22Rv1 (cell line): ENCODE results near the gene SIL1.

Source experiments
- H3K27ac ChIP-seq: fragments of 450-650 bp; 2 replicates; pipeline ENCODE4 v1.5.1; 2017
- ZFX ChIP-seq: fragments of 450-650 bp; IDR thresholded peaks from 2 replicates; pipeline ENCODE4 v1.6.1; 2017; ENCODE audit warnings: antibody characterized with exemption, borderline replicate concordance
- TF ChIP-seq, protein P1 (sequence below): fragments of 450-650 bp; IDR thresholded peaks from 2 replicates; pipeline ENCODE4 v1.5.1; 2017; ENCODE audit warnings: mild to moderate bottlenecking

The SIL1 gene

DNA sequence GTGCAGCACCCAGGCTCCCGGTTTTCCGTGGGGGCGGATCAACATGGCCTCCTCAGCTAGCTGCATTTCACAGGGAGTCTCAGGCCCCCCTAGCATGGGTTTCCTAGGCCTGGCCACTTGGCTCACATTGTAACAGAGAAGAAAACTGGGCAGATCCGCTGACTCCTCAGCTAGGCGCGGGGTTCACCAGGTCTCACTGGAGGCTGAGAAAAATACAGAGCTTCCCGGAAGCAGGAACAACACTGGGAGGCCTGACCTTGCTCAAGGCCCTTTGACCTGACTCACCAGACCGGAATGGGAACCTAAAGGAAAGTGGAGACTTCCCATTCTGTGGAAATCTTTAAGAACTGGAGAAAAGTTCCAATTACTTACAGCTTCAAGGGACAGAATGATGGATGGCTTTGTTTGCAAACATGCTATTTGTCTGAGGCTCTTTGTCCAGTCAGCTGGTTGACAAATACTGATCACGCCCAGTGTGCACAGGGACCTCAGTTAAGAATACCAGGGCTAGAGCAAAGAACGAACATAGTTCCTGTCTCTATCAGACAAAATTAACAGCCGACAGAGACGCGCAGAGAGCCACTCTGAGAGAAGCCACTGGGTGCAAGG is 234.3 kb downstream of the SIL1 start:
- H3K27ac ChIP-seq: no peak overlapping the region
- no peak for TF ChIP-seq ZFX
- TF ChIP-seq, protein P1, sequence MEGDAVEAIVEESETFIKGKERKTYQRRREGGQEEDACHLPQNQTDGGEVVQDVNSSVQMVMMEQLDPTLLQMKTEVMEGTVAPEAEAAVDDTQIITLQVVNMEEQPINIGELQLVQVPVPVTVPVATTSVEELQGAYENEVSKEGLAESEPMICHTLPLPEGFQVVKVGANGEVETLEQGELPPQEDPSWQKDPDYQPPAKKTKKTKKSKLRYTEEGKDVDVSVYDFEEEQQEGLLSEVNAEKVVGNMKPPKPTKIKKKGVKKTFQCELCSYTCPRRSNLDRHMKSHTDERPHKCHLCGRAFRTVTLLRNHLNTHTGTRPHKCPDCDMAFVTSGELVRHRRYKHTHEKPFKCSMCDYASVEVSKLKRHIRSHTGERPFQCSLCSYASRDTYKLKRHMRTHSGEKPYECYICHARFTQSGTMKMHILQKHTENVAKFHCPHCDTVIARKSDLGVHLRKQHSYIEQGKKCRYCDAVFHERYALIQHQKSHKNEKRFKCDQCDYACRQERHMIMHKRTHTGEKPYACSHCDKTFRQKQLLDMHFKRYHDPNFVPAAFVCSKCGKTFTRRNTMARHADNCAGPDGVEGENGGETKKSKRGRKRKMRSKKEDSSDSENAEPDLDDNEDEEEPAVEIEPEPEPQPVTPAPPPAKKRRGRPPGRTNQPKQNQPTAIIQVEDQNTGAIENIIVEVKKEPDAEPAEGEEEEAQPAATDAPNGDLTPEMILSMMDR: no peak

DNA sequence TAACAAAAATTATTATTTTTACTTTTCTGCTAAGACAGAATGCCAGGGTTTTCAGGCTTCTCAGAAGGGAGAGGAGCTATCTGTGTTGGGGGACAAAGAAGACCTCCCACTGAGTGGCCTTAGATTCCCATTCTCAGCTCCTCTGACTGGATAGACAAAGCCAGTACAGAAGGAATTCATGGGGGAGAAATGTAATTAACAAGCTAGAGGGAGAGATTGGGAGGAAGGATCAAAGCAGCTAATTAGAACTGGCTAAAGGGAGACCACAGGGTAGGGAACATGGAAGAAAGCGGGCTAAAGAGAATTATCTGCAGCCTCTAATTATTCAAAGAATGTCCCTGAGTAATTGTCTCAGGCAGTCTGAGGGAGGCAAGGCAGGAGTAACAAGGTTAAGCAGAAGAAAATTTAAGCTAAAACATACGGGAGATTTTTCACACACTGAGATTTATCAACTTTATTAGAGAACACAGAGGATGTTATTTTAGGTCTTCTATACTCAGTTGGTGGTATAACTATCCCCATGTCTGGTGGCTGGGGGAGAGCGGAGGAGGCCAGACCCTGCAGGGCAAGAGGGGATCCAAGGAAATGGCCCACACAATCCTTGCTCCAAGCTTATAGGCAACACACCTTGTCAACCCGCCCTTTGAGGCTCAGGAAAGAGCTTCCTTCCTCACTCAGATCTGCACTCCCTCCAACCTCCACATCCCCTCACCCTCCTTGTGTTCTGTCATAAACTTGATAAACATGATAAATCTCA is 235.4 kb downstream of the SIL1 start:
- TF ChIP-seq, protein P1: no peak
- no peak for TF ChIP-seq ZFX
- no peak overlapping the region for H3K27ac ChIP-seq

DNA sequence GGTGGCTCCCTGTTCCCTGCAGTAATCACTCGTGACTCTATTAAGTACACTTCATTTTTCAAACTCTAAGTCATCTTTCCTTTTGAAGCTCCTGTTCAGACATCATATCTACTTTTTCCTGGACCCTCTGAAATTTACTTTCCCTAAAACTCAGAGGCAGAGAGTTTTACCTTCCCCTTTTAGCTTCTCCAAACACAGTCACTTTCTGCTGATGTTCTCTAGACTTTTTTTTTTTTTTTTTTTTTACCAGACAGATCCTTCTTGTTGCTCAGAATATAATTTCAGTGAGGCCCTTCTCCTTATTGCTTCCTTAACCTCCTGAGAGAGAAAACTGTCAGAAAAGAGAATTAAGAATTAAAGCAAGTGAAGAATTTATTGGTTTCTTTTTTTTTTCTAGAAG is 236.4 kb downstream of the SIL1 start:
- TF ChIP-seq, protein P1: no peak
- no peak for TF ChIP-seq ZFX
- no peak overlapping the region for H3K27ac ChIP-seq

DNA sequence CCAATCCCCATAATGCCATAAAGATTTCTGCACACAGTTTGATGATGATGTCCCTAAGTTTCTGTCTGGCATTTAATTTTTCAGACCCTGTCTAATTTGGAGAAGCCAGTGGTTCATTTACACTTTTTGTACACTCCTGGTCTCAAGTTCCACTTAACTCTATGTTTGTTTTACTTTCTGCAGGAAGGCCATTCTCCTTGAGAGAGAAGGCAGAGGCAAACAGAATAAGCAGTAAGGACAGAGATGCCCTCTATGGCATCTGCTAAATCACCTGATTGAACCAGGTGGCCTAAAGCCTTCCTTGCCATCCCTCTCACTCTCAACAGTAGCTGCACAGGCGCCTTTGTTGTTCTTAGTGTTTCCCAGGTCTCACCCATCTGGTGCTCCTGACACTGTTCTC is 236.9 kb downstream of the SIL1 start:
- H3K27ac ChIP-seq: no peak overlapping the region
- TF ChIP-seq, protein P1: no peak
- TF ChIP-seq ZFX: no peak

DNA sequence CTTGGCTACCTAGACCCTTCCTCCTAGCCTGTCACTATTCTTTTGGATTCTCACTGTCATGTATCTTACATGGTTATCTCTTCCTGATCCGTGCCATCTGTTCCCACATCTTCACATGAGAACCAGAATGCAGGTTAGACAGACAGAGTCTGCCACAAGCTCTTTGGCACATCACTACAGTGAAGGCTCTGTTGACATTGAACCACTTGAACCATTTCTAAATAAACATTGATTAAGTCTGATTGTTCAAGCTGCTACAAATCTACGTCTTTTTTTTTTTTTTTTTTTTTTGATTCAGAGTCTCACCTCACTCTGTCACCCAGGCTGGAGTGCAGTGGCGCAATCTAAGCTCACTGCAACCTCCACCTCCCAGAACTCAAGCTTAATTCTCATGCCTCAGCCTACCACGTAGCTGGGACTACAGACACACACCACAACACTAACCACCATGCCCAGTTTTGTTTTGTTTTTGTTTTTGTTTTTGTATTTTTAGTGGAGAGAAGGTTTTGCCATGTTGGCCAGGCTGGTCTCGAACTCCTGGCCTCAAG is 237.9 kb downstream of the SIL1 start:
- TF ChIP-seq, protein P1: no peak
- no peak for TF ChIP-seq ZFX
- no peak overlapping the region for H3K27ac ChIP-seq

DNA sequence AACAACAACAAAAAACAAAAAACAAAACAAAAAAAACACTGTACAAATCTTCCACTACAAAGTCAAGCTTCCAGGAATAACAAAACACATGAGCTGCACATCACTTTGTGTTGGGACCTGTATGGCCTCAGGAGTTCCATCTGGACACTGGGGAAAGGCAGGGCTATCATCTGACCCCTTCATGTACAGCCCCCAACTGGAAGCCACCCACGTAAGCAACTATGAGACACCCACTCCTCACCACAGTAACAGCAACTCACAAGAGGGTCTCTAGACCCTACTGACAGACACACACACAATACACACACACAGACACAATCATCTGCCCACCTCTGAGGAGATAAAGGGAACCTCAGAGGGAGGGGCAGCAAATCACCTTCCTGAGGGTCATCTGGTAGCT is 241.4 kb downstream of the SIL1 start:
- no peak overlapping the region for H3K27ac ChIP-seq
- TF ChIP-seq, protein P1: no peak
- TF ChIP-seq ZFX: no peak

DNA sequence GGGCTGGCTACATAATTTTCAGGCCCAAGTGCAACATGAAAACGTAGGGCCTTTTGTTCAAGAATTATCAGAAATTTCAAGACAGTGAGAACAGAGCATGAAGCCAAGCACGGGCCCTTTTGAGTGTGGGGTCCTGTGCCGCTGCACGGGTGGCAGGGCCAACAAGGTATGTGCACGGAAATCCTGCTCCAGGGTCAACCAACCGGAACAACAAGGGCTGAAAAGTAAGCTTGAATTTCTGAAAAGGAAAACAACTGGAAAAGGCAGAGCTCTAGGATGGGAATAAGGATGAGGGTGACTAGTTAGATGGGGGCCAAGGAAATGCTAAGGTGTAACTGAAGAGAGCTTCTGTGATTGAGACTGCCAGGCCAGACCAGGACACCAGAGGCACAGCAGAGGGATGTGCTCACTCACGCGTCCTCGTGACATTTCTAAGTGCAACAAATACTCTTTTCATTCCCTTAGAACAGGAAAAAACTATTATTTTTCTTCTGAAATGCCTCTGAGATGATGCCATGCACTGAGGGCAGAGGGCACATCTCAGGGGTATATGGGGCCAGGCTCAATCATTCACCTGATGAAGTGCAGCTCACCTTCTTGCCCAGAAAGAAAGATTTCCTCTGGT is 242.4 kb downstream of the SIL1 start:
- no peak overlapping the region for H3K27ac ChIP-seq
- TF ChIP-seq ZFX: no peak
- TF ChIP-seq, protein P1: no peak
